T-cell (primary cell): Measurements from ENCODE around the gene GPR183. TPM values are rescaled to one million over a fixed set of nuclear protein-coding genes. Genes with fewer than 3 reads are reported as not detected.
A peak's percentile ranks its signal among the peaks of the same experiment; 100 is the strongest.

Experiments used
- ATAC-seq, 4 experiments: fragments of 200-7000 bp in 3 of 4; fragments of 150-1000 bp in 1 of 4; cut with Tn5 transposase; replicated peaks in 1 of 4; 1 replicate in 3 of 4; 2 replicates in 1 of 4; pipeline ENCODE4 v1.10.0; 2021; ENCODE audit warnings: moderate library complexity in 3 of 4, mild to moderate bottlenecking in 2 of 4, moderate number of reproducible peaks in 1 of 4
- CTCF ChIA-PET, 2 donors: fragments of 300-600 bp; sonication (Branson Sonifier 250); formaldehyde crosslinking; loops; one replicate each; lab custom pipeline; 2022; ENCODE audit warnings: antibody characterized with exemption in 2 of 2; lab: Charles Lee
- POLR2A ChIA-PET, 2 donors: fragments of 300-600 bp; sonication (Branson Sonifier 250); formaldehyde crosslinking; loops; one replicate each; lab custom pipeline; 2022; ENCODE audit warnings: antibody characterized with exemption in 2 of 2; lab: Charles Lee
- DNase-seq, 35 experiments: peaks; one replicate each; pipeline versions ENCODE4 v3.0.0 to v3.0.0-alpha.2; 2013 to 2023
- H3K27ac ChIP-seq: one replicate; pipeline ENCODE4 v1.5.1; 2013; ENCODE audit warnings: low read length
- H3K27me3 ChIP-seq, 2 experiments: replicated peaks in 1 of 2; 1 replicate in 1 of 2; 2 replicates in 1 of 2; pipeline versions ENCODE4 v1.6.1 to v1.7.0; 2013; ENCODE audit warnings: low read length in 1 of 2, mixed read lengths in 1 of 2; ENCODE audit not compliant: control insufficient read depth in 2 of 2, insufficient read depth in 2 of 2; ENCODE audit errors: extremely low read depth in 1 of 2
- H3K36me3 ChIP-seq, 2 donors: 1 replicate in 1 of 2; 2 replicates in 1 of 2; pipeline versions ENCODE4 v1.6.1 to v1.7.0; 2013; ENCODE audit warnings: low read length in 1 of 2; ENCODE audit not compliant: control insufficient read depth in 2 of 2, insufficient read depth in 1 of 2; ENCODE audit errors: extremely low read depth in 1 of 2
- H3K4me1 ChIP-seq, 2 experiments: 1 replicate in 1 of 2; 2 replicates in 1 of 2; pipeline versions ENCODE4 v1.6.1 to v1.7.0; 2013; ENCODE audit warnings: low read length in 2 of 2, mixed read lengths in 1 of 2; ENCODE audit not compliant: insufficient read depth in 2 of 2, control insufficient read depth in 1 of 2; ENCODE audit errors: extremely low read depth in 1 of 2
- H3K4me3 ChIP-seq, 2 donors: 1 replicate in 1 of 2; 2 replicates in 1 of 2; pipeline versions ENCODE4 v1.5.1 to v1.7.0; 2013; ENCODE audit warnings: mild to moderate bottlenecking in 2 of 2, low read length in 1 of 2, moderate library complexity in 1 of 2; ENCODE audit not compliant: control insufficient read depth in 1 of 2; ENCODE audit errors: extremely low read depth in 1 of 2
- H3K9me3 ChIP-seq: 2 replicates; pipeline ENCODE4 v1.7.0; 2013
- H3K27ac Mint-ChIP-seq, 2 donors: one replicate each; pipeline ENCODE4 v1.8.0; 2020 to 2021; ENCODE audit warnings: mild to moderate bottlenecking in 2 of 2, mixed read lengths in 2 of 2
- H3K27me3 Mint-ChIP-seq, 2 donors: one replicate each; pipeline ENCODE4 v1.8.0; 2021 to 2022; ENCODE audit warnings: mixed read lengths in 2 of 2
- H3K36me3 Mint-ChIP-seq: one replicate; pipeline ENCODE4 v1.8.0; 2021; ENCODE audit warnings: mixed read lengths
- H3K4me1 Mint-ChIP-seq, 3 donors: one replicate each; pipeline ENCODE4 v1.8.0; 2020 to 2022; ENCODE audit warnings: mixed read lengths in 3 of 3, mild to moderate bottlenecking in 1 of 3
- H3K4me3 Mint-ChIP-seq, 3 donors: one replicate each; pipeline ENCODE4 v1.8.0; 2020 to 2022; ENCODE audit warnings: mild to moderate bottlenecking in 3 of 3, mixed read lengths in 3 of 3, moderate library complexity in 3 of 3
- H3K9me3 Mint-ChIP-seq, 3 donors: one replicate each; pipeline ENCODE4 v1.8.0; 2020 to 2022; ENCODE audit warnings: mixed read lengths in 3 of 3
- WGBS: methylation state at CpG from one replicate; pipeline ENCODE4 v1.1.5; 2013; ENCODE audit warnings: missing lambda C conversion rate; ENCODE audit not compliant: insufficient coverage; 5-methylcytosine and 5-hydroxymethylcytosine counted together
- total RNA-seq, 35 experiments: library from RNA in 6 of 35; stranded (reverse) in 6 of 35; fragments of 120-200 nt in 1 of 35; gene quantifications; one replicate each; pipeline versions ENCODE4 v1.2.1 to v1.2.4 and lab custom pipeline; 2013 to 2026

Gene GPR183
- total RNA-seq, 5 donors from 2014 or later (not counting 1 experiment from before 2014, with no cell fraction given) = 69.9 to 152 (median 100) TPM

DNA sequence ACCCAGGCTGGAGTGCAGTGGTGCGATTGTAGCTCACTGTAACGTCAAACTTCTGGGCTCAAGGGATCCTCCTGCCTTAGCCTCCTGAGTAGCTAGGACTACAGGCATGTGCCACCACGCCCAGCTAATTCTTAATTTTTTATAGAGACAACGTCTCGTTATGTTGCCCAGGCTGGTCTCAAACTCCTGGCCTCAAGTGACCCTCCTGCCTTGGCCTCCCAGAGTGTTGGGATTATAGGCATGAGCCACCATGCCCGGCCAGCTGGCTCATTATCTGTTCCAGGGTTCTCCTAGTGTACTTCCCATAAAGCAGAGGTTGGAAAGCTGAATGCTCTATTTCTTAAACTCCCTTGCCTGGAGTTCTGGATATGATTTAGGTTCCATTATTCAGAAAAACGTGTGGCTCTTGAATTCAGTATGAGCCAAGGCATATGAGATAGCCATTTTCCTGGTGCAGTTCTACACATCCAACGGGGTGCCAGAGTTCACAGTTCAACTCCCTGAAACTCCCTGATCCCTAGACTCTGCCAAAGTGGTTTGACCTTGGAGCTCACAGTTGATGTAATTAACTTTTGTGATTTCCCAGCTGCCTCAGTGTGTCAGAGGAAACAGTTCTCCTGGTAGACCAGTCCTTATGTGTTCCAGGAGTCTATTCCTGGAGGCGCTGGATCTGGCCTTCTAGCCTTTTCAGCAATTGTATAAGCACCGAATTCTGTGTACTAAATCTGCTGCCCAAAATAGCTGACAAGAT is 21.6 kb downstream of the GPR183 start:
- H3K4me3 Mint-ChIP-seq = peak overlapping the region in 1 of 3 donors; percentile 58
- Histone ChIP-seq H3K36me3 (no peaks in the 10 kb centered on the region), H3K4me3 (no peak overlapping the region), H3K27me3 (no peaks in the 10 kb centered on the region), H3K27ac (peak overlapping the region; percentile 86), H3K9me3 (no peaks in the 10 kb centered on the region), H3K4me1 (peaks cover 45 to 76% of the 10 kb centered on the region in 2 experiments)
- H3K27me3 Mint-ChIP-seq = no peaks in the 10 kb centered on the region
- no peaks in the 10 kb centered on the region for H3K9me3 Mint-ChIP-seq
- ChIA-PET CTCF (interaction anchor here (0.6 to 1.8 kb wide), 11 partner anchors 11 to 50 kb away, joined by 3 to 7 read pairs (median 4); no protein-coding TSS in a partner anchor), POLR2A (interaction anchor here (0.6 to 1.5 kb wide), 7 partner anchors 9 to 372 kb away, joined by 3 to 5 read pairs (median 4); no protein-coding TSS in a partner anchor)
- H3K27ac Mint-ChIP-seq = peak overlapping the region; percentile 68 to 99
- 97% methylated on average over 8 of the region's 10 CpGs for WGBS
- ATAC-seq (no peak), DNase-seq (no peak)
- H3K4me1 Mint-ChIP-seq = peaks cover 95 to 99% (median 97%) of the 10 kb centered on the region in 3 donors
- H3K36me3 Mint-ChIP-seq = peaks cover 35% of the 10 kb centered on the region

DNA sequence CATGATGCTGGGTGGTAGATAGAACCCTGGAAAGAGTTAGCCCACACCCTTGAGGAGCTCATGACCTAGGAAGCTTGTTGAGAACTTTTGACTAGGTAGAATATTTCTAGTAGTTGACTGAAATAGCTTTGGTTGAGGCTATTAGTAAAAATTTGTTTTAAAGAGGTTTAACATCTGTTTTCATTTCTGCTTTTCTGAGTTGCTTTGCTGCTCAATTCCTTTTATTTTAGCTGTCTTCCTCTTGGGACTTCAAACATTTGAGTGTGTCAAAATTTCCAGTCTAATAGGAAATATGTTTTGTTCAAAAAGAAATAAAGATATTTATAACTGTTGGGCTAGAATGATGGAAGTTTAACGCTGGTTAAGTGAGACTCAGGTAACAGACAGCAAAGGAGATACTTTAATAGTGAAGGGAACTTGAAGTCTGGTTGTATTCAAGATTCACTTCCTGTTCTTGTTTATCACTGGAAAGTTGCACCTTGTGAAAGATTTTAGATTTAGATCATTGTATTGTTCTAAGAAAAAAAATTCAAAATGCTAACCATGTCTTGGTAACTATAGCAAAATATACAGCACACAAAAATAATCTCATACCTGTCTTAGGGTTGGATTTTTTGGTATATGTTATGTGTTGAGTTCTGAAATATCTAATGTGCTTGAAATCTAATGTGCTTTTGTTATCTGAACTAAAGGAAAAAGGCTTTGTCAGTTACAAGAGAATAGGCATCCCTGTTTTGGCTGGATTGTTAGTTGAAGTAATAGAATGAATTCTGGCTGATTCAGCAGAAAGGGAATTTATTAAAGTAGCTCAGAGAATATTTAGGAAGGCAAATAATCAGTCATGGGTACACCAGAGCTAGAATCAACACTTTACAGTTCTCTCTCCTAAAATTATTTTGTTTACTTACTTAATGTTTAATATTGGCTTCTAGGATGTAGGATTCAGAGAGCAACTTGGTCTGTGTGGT is 24.7 kb downstream of the GPR183 start:
- Mint-ChIP-seq H3K4me3 (peak overlapping the region; percentile 55 to 71 (median 69)), H3K9me3 (no peaks in the 10 kb centered on the region), H3K27ac (peak overlapping the region; percentile 99), H3K27me3 (no peaks in the 10 kb centered on the region), H3K36me3 (peaks cover 37% of the 10 kb centered on the region), H3K4me1 (peaks cover 94 to 99% (median 97%) of the 10 kb centered on the region in 3 donors)
- ChIA-PET POLR2A (interaction anchor here (0.5 to 2.5 kb wide), 13 partner anchors 10 to 78 kb away, joined by 3 to 15 read pairs (median 4); no protein-coding TSS in a partner anchor), CTCF (interaction anchor here (0.6 to 3.3 kb wide), 15 partner anchors 10 to 674 kb away, joined by 3 to 19 read pairs (median 4); partner anchors contain the start of gene GPR183 (in 1 of the 2))
- no peaks in the 10 kb centered on the region for H3K27me3 ChIP-seq
- H3K4me3 ChIP-seq = peak overlapping the region in 1 of 2 donors; percentile 28
- peak in 1 of 35 experiments; percentile 63 for DNase-seq
- peaks cover 0 to 5% of the 10 kb centered on the region in 2 donors for H3K36me3 ChIP-seq
- no peaks in the 10 kb centered on the region for H3K9me3 ChIP-seq
- H3K4me1 ChIP-seq = peaks cover 57 to 76% of the 10 kb centered on the region in 2 experiments
- peak overlapping the region; percentile 86 for H3K27ac ChIP-seq
- ATAC-seq = peak; percentile 61 to 68 (median 65)
- WGBS = 0% methylated on average over 1 of the region's 1 CpG

DNA sequence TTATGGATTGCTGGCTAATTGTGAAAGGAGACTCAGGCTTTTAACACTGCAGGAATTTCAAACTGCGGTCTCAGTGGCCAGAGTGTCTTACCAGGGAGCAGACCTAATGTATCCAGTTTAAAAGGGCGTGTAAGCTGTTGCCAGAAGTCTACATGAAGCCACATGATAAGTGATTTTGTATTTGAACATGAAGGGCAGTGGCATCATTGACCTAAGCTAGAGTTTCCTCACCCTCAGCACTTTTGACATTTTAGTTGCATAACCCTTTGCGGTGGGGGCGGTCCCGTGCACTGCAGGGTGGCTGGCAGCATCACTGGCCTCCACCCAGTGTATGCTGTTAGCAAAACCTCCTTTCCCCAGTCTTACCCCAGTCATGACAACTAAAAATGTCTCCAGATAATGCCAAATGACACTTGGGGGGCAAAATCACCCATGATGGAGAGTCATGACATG is 25.4 kb downstream of the GPR183 start:
- ChIA-PET CTCF (interaction anchor here (0.6 to 3.3 kb wide), 11 partner anchors 10 to 675 kb away, joined by 3 to 19 read pairs (median 4); partner anchors contain the start of gene GPR183 (in 1 of the 2)), POLR2A (interaction anchor here (0.6 to 2.5 kb wide), 11 partner anchors 9 to 79 kb away, joined by 3 to 15 read pairs (median 4); no protein-coding TSS in a partner anchor)
- Histone ChIP-seq H3K27me3 (no peaks in the 10 kb centered on the region), H3K36me3 (peaks cover 0 to 5% of the 10 kb centered on the region in 2 donors), H3K4me1 (peaks cover 59 to 73% of the 10 kb centered on the region in 2 experiments), H3K9me3 (no peaks in the 10 kb centered on the region), H3K27ac (peak overlapping the region; percentile 86), H3K4me3 (peak overlapping the region in 1 of 2 donors; percentile 28)
- Mint-ChIP-seq H3K27ac (peak overlapping the region; percentile 99), H3K4me3 (peak overlapping the region; percentile 29 to 69 (median 55)), H3K36me3 (peaks cover 35% of the 10 kb centered on the region), H3K27me3 (no peaks in the 10 kb centered on the region), H3K9me3 (no peaks in the 10 kb centered on the region), H3K4me1 (peaks cover 93 to 99% (median 95%) of the 10 kb centered on the region in 3 donors)
- WGBS = 36% methylated on average over 4 of the region's 5 CpGs
- DNase-seq (peak; percentile 26 to 73 (median 58)), ATAC-seq (peak; percentile 74 to 80 (median 79))

DNA sequence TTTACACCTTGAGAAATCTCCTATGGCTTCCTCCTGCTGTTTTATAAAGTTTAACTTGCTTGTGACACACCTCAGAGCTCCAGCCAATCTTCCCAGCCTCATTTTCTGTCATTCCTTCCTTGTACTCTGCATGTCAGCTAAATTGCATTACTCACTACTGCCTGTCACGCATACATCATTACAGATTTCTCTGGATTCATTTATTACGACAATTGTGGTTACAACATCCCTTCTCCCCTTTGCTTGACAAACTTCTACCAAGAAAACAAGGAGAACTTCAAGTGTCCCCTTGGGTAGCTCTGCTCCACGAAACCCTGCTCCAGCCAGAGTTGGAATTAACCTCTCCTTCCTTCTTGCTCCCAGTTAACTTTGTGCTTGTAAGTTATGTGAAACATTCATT is 27.0 kb downstream of the GPR183 start:
- peak overlapping the region; percentile 99 for H3K27ac Mint-ChIP-seq
- ChIA-PET CTCF (interaction anchor here (0.5 to 3.3 kb wide), 5 partner anchors 10 to 156 kb away, joined by 3 to 19 read pairs (median 5); no protein-coding TSS in a partner anchor), POLR2A (interaction anchor here (0.6 to 1.4 kb wide), 4 partner anchors 10 to 140 kb away, joined by 4 to 5 read pairs (median 4); no protein-coding TSS in a partner anchor)
- WGBS = 92% methylated on average over 2 of the region's 3 CpGs
- DNase-seq (no peak), ATAC-seq (no peak)
- Histone ChIP-seq H3K27me3 (no peaks in the 10 kb centered on the region), H3K4me1 (peaks cover 61 to 72% of the 10 kb centered on the region in 2 experiments), H3K4me3 (no peak overlapping the region), H3K9me3 (no peaks in the 10 kb centered on the region), H3K27ac (peak overlapping the region; percentile 86), H3K36me3 (peaks cover 0 to 8% of the 10 kb centered on the region in 2 donors)
- peaks cover 38% of the 10 kb centered on the region for H3K36me3 Mint-ChIP-seq
- H3K27me3 Mint-ChIP-seq = no peaks in the 10 kb centered on the region
- H3K4me3 Mint-ChIP-seq = no peak overlapping the region
- H3K4me1 Mint-ChIP-seq = peaks cover 93 to 99% (median 95%) of the 10 kb centered on the region in 3 donors
- no peaks in the 10 kb centered on the region for H3K9me3 Mint-ChIP-seq

DNA sequence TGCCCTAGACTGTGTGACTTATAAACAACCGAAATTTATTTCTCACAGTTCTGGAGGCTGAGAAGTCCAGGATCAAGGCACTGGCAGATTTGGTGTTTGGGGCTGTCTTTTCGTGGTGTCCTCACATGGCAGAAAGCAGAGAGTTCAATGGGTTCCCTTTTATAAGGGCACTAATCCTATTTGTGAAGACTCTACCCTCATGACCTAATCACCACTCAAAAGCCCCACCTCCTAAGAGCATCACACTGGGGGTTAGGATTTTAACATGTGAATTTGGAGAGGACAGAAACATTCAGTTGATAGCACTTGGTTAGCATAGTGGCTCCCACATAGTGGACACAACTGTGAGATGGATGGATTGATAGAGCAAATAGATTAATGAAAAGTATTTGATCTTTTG is 27.6 kb downstream of the GPR183 start:
- peaks cover 0 to 8% of the 10 kb centered on the region in 2 donors for H3K36me3 ChIP-seq
- Mint-ChIP-seq H3K4me1 (peaks cover 93 to 99% (median 95%) of the 10 kb centered on the region in 3 donors), H3K4me3 (no peak overlapping the region), H3K27ac (peak overlapping the region; percentile 99), H3K36me3 (peaks cover 43% of the 10 kb centered on the region), H3K27me3 (no peaks in the 10 kb centered on the region), H3K9me3 (no peaks in the 10 kb centered on the region)
- H3K4me3 ChIP-seq = no peak overlapping the region
- ChIA-PET POLR2A (interaction anchor here in 1 of 2 donors (0.5 kb wide), 1 partner anchor 466 kb away, joined by 3 read pairs; no protein-coding TSS in a partner anchor), CTCF (interaction anchor here (0.5 to 3.3 kb wide), 4 partner anchors 10 to 155 kb away, joined by 3 to 19 read pairs (median 6); no protein-coding TSS in a partner anchor)
- H3K9me3 ChIP-seq = no peaks in the 10 kb centered on the region
- no CpG with 5 or more reads among the region's 2 CpGs for WGBS
- H3K27ac ChIP-seq = peak overlapping the region; percentile 86
- DNase-seq (no peak), ATAC-seq (no peak)
- H3K4me1 ChIP-seq = peaks cover 60 to 75% of the 10 kb centered on the region in 2 experiments
- H3K27me3 ChIP-seq = no peaks in the 10 kb centered on the region
